Mesothelial cell of epicardium (in vitro differentiated cells): ENCODE measurements around the gene LAMA3. TPM values are rescaled to one million over a fixed set of nuclear protein-coding genes. Genes with fewer than 3 reads are reported as not detected.

ENCODE experiments used
- DNase-seq, 2 experiments: peaks; one replicate each; pipeline ENCODE4 v3.0.0; 2021; ENCODE audit warnings: low spot score in 2 of 2; ENCODE audit not compliant: unreplicated experiment in 2 of 2
- H3K27ac Mint-ChIP-seq: 2 replicates; pipeline ENCODE4 v1.8.0; 2021; ENCODE audit warnings: mixed read lengths
- H3K27me3 Mint-ChIP-seq: 2 replicates; pipeline ENCODE4 v1.8.0; 2021; ENCODE audit warnings: low read depth, mixed read lengths
- H3K36me3 Mint-ChIP-seq: 2 replicates; pipeline ENCODE4 v1.8.0; 2021; ENCODE audit warnings: mixed read lengths
- H3K4me1 Mint-ChIP-seq: 2 replicates; pipeline ENCODE4 v1.8.0; 2021; ENCODE audit warnings: mixed read lengths
- H3K4me3 Mint-ChIP-seq: 2 replicates; pipeline ENCODE4 v1.8.0; 2021; ENCODE audit warnings: mild to moderate bottlenecking, moderate library complexity, mixed read lengths
- H3K9me3 Mint-ChIP-seq: 2 replicates; pipeline ENCODE4 v1.8.0; 2021; ENCODE audit warnings: mixed read lengths
- total RNA-seq: library from RNA; stranded (reverse); gene quantifications from 3 replicates; pipeline ENCODE4 v1.2.1, GENCODE V29; 2021
- TF ChIP-seq, protein P1 (sequence below): fragments of 200-600 bp; sonication (generic); IDR thresholded peaks from one replicate; pipeline ENCODE4 v1.5.0; 2021; ENCODE audit warnings: antibody characterized with exemption; ENCODE audit not compliant: unreplicated experiment

The LAMA3 gene
- total RNA-seq, 1 donor from 2014 or later: 6.7 TPM

DNA sequence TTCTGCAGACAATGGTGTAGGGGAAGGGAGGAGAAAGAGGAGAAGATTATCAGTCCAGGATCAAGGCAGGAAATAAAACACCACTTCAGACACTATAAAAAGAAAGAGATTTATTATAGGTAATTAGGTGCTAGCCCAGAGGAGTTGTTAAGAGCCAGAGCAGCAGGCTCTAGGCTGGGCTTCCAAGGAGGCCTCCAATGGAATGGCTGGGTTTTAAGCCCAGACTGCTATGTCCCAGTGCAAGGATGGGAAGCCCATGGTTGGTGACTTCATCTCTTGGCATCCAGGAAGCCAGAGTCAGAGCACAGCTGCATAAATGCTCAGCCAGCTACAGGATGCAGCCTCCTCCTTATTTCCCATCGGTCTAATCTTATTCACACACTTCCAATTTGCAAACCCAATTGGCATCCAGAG, 95.6 kb downstream of the LAMA3 start:
- Mint-ChIP-seq H3K27ac (no peak overlapping the region), H3K4me1 (peaks cover 17% of the 10 kb centered on the region), H3K36me3 (peaks cover 5% of the 10 kb centered on the region), H3K4me3 (no peak overlapping the region), H3K9me3 (peaks cover 19% of the 10 kb centered on the region), H3K27me3 (no peaks in the 10 kb centered on the region)
- TF ChIP-seq, protein P1, sequence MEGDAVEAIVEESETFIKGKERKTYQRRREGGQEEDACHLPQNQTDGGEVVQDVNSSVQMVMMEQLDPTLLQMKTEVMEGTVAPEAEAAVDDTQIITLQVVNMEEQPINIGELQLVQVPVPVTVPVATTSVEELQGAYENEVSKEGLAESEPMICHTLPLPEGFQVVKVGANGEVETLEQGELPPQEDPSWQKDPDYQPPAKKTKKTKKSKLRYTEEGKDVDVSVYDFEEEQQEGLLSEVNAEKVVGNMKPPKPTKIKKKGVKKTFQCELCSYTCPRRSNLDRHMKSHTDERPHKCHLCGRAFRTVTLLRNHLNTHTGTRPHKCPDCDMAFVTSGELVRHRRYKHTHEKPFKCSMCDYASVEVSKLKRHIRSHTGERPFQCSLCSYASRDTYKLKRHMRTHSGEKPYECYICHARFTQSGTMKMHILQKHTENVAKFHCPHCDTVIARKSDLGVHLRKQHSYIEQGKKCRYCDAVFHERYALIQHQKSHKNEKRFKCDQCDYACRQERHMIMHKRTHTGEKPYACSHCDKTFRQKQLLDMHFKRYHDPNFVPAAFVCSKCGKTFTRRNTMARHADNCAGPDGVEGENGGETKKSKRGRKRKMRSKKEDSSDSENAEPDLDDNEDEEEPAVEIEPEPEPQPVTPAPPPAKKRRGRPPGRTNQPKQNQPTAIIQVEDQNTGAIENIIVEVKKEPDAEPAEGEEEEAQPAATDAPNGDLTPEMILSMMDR: no peak
- DNase-seq: no peak

DNA sequence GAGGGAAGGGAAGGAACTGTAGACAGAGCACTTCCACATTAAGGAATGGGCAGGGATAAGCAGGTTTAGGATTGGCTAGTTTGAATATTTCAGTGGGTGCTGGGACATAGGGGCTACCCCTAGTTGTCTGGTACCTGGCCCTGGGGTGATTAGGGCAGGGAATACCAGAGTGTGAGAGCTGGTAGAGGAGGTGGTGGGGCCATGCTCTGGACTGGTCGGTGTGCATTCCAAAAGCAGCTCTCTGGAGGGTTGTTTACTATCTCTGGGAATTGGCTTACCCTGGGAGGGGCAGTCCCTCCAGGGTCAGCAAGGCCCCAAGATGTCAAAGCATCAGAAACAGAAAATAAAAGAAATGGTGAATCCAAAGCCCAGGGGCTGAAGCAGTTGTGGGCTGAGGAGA, 103.8 kb downstream of the LAMA3 start:
- Mint-ChIP-seq H3K9me3 (peaks cover 20% of the 10 kb centered on the region), H3K27ac (peak overlapping the region; percentile 47), H3K27me3 (no peaks in the 10 kb centered on the region), H3K4me1 (peaks cover 14% of the 10 kb centered on the region), H3K4me3 (no peak overlapping the region), H3K36me3 (peaks cover 3% of the 10 kb centered on the region)
- no peak for DNase-seq
- TF ChIP-seq, protein P1: no peak

DNA sequence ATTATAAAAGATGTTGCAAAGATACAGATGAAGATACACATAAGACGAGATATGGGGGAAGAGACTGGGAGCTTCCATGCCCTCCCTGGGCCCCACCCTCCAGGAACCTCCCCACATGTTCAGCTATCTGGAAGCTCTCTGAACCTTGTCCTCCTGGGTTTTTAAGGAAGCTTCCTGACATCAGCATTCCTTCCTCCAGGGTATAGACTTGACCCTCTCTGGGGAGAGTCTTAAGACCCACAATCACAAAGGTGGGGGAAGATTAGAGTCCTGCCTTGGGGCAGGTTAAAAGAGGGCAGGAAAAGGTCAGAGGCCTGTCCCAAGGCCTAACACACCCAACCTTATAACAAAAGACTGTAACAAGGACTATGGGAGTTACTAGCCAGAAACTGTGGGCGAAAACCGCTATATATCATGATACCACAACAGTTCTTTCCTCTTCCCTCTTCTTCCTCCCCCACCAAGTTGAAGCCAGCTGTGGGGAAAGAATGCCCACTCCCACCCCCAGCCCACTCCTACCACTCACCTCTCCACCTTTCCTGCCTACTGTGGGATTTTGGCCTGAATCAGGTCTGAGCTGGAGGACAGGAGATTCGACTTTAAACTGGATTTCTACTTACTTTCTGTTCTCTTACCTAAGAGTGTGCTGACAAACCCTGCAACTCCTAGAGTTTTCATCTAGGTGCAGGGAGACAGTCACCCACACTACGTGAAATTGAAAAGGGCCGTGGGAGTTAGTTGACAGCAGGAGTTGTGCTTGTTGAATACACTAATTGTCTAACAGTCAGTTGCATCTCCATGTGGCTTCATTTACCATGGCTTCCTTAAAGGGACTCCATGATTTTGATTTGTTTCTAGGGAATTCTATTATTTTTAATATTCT, 105.0 kb downstream of the LAMA3 start:
- no peak overlapping the region for H3K4me3 Mint-ChIP-seq
- peaks cover 3% of the 10 kb centered on the region for H3K36me3 Mint-ChIP-seq
- TF ChIP-seq, protein P1: no peak
- no peak for DNase-seq
- peaks cover 14% of the 10 kb centered on the region for H3K4me1 Mint-ChIP-seq
- H3K27me3 Mint-ChIP-seq: no peaks in the 10 kb centered on the region
- H3K9me3 Mint-ChIP-seq: peaks cover 17% of the 10 kb centered on the region
- H3K27ac Mint-ChIP-seq: no peak overlapping the region

DNA sequence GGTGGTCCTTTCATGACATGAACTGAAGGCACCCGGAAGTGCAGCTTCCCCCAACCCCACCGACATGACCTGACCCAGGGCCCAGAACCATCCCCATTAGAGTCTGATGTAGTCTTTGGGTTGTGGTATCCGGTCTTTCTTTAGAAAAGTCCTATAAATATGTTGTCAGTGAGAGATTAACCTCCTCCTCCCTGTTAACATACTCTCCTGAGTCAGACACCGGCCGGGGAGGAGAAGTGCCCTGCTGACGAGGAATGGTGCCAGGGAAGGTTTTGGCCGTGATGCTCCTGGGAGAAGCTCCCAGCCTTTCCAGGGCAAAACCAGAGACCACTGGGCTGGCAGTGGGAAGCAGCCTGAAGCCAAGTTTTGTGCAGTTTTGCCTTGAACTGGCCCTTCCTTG, 109.0 kb downstream of the LAMA3 start:
- no peak overlapping the region for H3K27ac Mint-ChIP-seq
- peaks cover 2% of the 10 kb centered on the region for H3K4me1 Mint-ChIP-seq
- H3K9me3 Mint-ChIP-seq: peaks cover 15% of the 10 kb centered on the region
- peaks cover 7% of the 10 kb centered on the region for H3K27me3 Mint-ChIP-seq
- DNase-seq: no peak
- TF ChIP-seq, protein P1: no peak
- H3K36me3 Mint-ChIP-seq: peaks cover 2% of the 10 kb centered on the region
- no peak overlapping the region for H3K4me3 Mint-ChIP-seq

DNA sequence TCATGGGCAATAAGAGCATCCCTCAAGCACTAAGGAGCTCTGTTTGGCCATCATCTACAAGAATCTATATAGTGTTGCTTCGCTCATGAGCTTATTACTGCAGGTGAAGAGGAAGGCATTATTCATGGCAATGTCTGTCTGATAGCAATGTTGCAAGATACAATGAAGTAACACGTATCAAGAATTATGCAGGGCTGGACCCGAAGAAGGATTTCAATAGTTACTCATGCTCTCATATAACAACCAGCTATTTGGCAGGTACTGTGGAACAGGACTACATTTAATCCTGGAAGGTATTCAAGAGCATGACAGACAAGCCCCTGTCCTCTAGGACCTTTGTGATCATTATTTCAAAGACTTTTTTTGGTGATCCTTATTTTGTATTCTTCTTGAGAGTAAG, 109.6 kb downstream of the LAMA3 start:
- TF ChIP-seq, protein P1: no peak

More for the DNA sequence above, 109.6 kb downstream of the LAMA3 start:
- Mint-ChIP-seq H3K27ac (no peak overlapping the region), H3K9me3 (peaks cover 15% of the 10 kb centered on the region), H3K4me1 (peaks cover 1% of the 10 kb centered on the region), H3K27me3 (peaks cover 7% of the 10 kb centered on the region), H3K36me3 (peaks cover 2% of the 10 kb centered on the region), H3K4me3 (no peak overlapping the region)
- DNase-seq: no peak
